Stimulated activated CD4-positive, alpha-beta T cell treated with anti-CD3 and anti-CD28 coated beads, Interleukin-4, amount 100 ng/mL, for 24 hours (primary cell): Measurements from ENCODE around the gene FCHSD2.
"Not testable (repeated sequence)": the region's sequence is repeated elsewhere in the genome, so short reads cannot be mapped to it uniquely, and the experiment has no call there.

Experiments
- DNase-seq: peaks from one replicate; pipeline ENCODE4 v3.0.0-alpha.2; 2020

FCHSD2 gene

GRCh38 chr11:73055655-73056354, 86.3 kb downstream of the FCHSD2 start:
- no peak for DNase-seq

GRCh38 chr11:73055002-73055401, 87.1 kb downstream of the FCHSD2 start:
- no peak for DNase-seq

DNA sequence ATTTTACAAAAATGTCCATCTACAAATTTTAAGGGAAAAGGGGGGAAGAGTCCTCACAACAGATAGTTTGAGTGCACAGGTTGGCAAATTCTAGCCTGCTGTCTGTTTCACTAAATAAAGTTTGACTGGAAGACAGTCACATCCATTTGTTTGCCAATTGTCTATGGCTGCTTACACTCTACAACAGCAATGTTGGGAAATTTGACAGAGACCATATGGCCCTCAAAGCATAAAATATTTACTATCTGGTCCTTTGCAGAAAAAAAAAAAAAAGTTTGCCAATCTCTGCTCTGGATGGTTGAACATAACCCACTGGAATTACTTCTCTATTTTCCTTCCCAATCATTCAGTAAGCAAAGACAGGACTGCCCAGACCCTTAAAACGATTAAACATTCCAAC, 88.2 kb downstream of the FCHSD2 start:
- DNase-seq = no peak

DNA sequence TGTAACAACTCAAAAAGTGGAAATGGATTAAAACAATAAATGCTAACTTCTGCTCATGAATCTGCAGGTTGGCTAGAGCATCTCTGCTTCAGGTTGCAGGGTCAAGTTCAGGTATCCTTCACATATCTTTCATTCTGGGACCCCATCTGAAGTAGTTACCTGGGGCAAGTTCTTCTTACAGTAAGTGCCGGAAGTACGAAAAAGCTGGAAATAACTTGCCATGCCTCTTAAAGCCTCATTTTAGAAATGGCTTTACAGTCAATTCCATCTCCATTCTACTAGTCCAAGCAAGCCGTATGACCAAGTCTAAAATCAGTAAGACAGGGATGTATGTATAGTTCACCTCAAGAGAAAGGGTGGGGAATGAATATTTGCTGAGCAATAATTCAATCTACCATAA, 93.7 kb downstream of the FCHSD2 start:
- no peak for DNase-seq

DNA sequence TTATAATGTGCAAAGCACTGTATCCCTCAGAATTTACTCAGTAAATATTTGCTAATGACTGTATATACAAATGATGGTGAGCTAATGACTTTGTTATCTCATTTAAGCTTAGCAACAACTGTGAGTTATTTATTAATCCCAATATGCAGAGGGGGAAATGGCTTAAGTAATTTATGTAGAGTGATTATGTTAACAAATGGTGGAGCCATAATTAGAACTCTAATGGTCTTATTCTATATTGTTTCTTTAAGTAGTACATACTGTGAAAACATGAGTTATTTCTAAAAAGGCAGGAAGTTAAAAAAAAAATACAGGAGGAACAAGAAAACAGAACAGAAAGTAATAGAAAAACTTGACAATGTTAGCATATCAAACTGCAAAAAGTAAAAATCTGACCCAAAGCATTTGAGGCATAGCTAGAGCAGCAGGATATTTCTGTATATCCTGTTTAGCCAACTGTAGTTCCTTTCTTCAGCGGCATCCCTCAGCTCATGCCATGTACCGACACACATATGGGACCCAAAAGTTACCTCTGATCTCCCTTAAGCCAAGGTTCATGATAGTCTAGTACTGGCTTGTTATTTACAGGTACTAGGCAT, 94.2 kb downstream of the FCHSD2 start:
- DNase-seq = no peak

- no peak for DNase-seq
Observed at GRCh38 chr11:73040046-73040445, 102.1 kb downstream of the FCHSD2 start.

GRCh38 chr11:73034777-73035176, 107.3 kb downstream of the FCHSD2 start:
- DNase-seq = peak; percentile 26

DNA sequence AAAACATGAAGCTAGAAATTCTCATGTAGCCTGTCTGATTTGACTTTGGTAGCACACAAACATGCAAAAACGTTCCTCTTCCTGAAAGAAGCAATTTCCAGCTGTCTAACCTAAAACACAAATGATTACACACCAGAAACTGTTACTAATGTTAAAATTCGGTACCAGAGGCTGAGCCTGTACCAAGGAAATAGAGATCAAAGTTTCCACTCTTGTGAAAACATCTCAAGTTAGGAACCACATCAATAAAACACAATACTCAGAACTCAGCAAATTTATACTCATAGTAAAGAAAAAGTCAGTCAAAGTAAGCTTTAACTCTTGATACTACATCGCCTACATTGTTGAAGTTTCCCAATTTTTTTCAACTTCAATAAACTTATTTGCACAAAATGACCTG, 107.8 kb downstream of the FCHSD2 start:
- peak; percentile 11 for DNase-seq

DNA sequence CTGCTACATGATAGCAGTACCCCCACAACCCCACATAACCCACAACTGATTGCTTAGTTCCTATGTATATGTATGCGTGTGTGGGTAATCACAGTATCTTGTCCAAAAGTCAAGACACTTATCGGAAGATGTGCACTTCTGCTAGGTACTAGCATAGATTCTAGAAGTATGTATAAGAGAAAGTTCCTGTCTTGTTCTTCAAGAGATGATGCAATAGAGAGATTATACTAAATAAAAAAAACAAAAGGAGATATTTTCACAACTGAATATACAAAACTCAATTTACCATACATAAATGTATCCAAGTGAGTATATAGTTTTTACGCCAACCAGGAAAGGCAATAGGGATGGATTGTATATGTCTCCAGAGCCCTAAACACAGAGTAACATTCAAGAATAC, 112.0 kb downstream of the FCHSD2 start:
- no peak for DNase-seq

DNA sequence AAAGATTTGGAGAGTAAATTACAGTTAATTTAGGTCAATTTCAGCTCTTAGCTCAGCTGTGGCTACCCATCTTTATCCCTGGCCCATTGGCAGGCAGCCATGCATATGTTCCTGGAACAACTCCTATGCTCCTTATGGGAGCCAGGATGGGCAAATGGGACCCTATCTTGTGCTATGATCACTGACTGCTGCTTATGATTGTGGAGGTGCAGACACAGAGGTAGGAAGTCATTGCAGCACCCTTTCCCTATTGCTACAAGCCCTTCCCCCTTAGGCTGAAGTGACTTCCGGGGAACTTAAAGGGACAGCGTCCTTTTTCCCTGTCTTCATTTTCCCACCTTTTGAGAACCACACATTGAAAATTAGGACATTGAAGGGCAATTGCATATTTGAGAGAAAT, 112.7 kb downstream of the FCHSD2 start:
- DNase-seq = no peak

GRCh38 chr11:73028611-73029010, 113.5 kb downstream of the FCHSD2 start:
- DNase-seq = no peak

DNA sequence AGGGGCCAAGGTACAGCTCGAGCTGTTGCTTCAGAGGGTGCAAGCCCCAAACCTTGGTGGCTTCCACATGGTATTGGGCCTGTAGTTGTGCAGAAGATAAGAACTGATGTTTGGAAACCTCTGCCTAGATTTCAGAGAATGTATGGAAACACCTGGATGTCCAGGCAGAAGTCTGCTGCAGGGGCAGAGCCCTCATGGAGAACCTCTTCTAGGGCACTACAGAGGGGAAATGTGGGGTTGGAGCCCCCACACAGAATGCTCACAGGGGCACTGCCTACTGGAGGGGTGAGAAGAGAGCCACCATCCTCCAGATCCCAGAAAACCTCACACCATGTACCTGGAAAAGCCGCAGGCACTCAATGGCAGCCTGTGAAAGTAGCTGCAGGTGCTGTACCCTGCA, 114.3 kb downstream of the FCHSD2 start:
- not testable (repeated sequence) for DNase-seq

DNA sequence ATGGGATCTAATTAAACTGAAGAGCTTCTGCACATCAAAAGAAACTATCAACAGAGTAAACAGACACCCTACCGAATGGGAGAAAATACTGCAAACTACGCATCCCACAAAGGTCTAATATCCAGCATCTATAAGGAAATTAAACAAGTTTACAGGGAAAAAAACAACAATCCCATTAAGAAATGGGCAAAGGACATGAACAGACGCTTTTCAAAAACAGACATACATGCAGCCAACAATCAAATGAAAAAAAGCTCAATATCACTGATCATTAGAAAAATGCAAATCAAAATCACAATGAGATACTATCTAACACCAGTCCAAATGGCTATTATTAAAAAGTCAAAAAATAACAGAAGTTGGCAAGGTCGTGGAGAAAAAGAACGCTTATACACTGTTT, 117.5 kb downstream of the FCHSD2 start:
- DNase-seq = no peak

DNA sequence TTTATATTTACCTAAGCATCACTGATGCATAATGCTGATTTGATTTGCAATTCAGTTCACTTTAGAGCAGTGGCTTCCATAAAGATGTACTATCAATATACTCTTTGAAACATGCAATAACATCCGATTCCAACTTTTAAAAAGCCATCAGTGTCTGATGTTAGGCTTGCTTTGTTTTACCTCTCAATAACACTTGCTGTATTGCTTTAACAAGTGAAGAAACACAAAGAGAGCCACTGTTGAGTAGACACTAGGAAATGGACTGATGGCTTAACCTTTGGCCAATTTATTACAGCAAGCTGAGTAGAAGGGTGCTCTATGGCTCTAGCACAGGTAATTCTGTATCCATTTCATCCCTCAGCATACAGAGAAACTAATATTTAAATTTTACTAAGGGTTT, 122.1 kb downstream of the FCHSD2 start:
- DNase-seq = no peak

GRCh38 chr11:73019449-73019848, 122.7 kb downstream of the FCHSD2 start:
- no peak for DNase-seq

- no peak for DNase-seq
Observed at GRCh38 chr11:73018856-73019255, 123.3 kb downstream of the FCHSD2 start.

DNA sequence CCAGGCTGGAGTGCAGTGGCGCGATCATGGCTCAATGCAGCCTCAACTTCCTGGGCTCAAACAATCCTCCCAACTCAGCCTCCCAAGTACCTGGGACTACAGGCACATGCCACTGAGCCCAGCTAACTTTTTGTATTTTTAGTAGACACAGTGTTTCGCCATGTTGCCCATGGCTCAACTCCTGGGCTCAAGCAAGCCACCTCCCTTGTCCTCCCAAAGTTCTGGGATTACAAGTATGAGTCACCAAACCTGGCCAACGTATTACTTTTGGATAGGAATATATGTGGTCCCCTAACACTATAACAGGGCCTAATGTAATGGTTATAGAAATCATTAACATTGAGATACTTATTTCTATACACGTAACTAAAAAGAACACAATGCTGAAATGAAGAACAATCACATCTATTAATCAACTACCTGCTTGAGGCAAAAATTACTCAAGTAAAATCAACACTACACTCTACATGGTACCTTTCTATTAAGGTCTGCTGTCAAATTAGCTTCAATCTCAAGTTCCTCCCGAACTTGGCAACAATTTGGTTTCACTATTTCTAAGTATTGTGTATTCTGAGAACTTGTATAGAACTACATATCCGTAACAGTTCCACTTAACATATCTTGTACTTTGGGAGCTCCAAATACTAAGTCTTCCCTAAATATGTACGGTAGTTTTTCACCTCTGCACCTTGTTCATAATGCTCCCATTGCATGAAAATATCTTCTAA, 124.9 kb downstream of the FCHSD2 start:
- DNase-seq = no peak

GRCh38 chr11:73013021-73013420, 129.1 kb downstream of the FCHSD2 start:
- DNase-seq = no peak

- DNase-seq = no peak
Observed at GRCh38 chr11:73012121-73012863, 129.8 kb downstream of the FCHSD2 start.

DNA sequence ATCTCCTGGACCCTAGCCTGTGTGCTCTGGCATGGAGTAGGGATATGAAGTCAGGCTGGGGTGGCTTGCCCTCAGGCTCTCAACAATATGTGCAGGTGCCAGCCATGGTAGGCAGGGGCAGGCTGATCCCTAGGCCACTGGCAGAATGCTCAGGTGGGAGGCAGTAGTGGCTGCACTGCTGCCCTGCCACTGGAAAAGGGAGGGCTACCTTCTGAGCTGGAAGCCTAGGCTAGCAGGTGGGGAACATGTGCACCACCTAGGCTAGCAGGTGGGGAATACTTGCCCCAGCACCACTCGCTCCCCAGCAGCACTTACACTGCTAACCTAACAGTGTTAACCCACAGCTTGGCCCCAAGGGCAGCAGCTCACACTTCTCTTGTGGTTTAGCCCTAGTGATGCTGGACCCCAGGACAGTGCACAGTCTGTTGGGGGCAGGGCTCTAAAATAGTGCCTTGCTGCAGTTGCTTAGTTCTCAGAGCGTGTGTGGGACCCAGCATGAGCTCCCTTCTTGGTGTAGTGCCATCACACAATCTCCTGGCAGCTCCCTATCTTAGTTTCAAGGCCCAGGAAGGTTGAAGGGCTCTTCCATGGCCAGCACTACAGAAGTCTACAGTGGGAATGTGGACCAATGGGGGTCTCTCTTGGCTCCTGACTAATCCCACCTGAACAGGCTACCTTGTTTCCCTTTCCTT, 130.8 kb downstream of the FCHSD2 start:
- no peak for DNase-seq

- no peak for DNase-seq
Observed at GRCh38 chr11:73009972-73010371, 132.1 kb downstream of the FCHSD2 start.

GRCh38 chr11:73004088-73004487, 138.0 kb downstream of the FCHSD2 start:
- DNase-seq = no peak

DNA sequence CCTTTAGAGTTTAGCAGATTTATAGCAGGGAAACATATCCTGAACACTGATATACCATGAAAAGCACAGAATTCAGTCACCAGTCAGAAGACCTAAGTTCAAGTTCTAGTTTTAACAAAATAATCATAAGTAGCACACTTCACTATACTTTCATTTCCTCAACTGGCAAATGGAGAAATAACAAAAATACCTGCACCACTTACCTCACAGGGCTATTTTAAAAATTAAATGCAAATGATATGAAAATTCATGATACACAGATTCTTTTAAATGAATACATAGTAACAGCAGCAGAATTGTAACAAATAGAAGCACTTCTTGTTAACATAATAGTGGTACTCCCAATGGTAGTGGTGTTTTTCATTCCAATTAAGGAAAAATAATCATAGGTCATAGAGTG, 139.0 kb downstream of the FCHSD2 start:
- DNase-seq = no peak
